ENCODE measurements around the gene WNT5A.

The WNT5A gene

DNA sequence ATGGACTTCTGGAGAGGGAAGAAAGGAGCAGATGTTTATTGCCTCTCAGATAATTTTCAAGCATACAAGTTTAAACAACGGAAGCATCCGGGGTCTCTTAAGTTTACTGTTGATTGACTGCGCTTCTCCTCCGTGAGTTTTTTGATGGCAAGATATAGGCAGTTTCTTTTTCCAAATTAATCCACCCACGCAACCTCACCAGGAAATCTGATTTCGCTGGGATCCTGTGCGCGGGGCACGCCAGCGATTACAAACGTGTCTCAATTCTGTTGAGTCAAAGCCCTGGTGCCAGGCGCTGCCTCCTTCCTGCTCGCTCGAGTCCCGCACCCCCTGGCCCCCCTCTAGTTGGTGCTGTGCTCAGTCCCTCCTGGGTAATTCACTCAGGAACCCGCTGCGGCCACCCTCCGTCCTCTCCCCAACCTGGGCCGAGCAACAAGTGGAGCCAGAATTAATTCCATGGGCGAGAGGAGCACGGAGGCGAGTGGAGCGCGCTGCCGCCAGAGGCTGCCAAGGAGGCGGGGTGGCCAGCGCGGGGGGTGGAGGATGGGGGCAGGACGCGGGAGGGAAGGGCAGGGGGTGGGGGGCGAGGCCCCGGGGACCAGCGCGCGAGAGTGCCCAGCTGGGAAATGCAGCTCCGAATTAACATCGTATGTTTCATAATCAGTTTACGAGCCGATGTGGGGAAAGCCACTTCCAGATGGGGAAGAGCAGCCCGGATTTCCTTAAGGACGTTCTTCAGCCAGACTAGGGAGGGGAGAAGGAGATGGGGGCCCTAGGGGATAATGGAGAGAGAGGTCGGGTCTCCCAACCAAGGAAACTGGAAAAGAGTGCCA lies 6.0 kb downstream of the WNT5A start:
- Histone ChIP-seq H3K27ac (ENCODE audit: extremely low read depth, low read depth, low read length) (peak overlapping the region; percentile 31; the same call in 1 of the 2 replicates), H3K4me3 (ENCODE audit: low read depth, low read length) (peak overlapping the region; percentile 37), H3K9me3 (ENCODE audit: control insufficient read depth, insufficient read depth, low read depth, low read length) (no peaks in the 10 kb centered on the region), H3K36me3 (ENCODE audit: control insufficient read depth in 2 of 2, insufficient read depth in 1 of 2, low read length in 2 of 2) (peaks cover 4 to 45% of the 10 kb centered on the region in 2 experiments; a peak in 2 of 3 replicates), H3K4me1 (ENCODE audit: control insufficient read depth, insufficient read depth, low read length) (no peaks in the 10 kb centered on the region)
- TF ChIP-seq SCRT2 (tag by site-specific recombination; IDR thresholded peaks at IDR 0.05) = 0 out of 2 replicates have a peak, but pooled peaks have one; percentile 10
- no peak for TF ChIP-seq ZNF114 (tag by site-specific recombination; IDR thresholded peaks at IDR 0.05)
- ChIA-PET CTCF (interaction anchor here (0.6 kb wide), 2 partner anchors 267 to 276 kb away, joined by 3 read pairs; no protein-coding TSS in a partner anchor), POLR2A (no interaction called here)

DNA sequence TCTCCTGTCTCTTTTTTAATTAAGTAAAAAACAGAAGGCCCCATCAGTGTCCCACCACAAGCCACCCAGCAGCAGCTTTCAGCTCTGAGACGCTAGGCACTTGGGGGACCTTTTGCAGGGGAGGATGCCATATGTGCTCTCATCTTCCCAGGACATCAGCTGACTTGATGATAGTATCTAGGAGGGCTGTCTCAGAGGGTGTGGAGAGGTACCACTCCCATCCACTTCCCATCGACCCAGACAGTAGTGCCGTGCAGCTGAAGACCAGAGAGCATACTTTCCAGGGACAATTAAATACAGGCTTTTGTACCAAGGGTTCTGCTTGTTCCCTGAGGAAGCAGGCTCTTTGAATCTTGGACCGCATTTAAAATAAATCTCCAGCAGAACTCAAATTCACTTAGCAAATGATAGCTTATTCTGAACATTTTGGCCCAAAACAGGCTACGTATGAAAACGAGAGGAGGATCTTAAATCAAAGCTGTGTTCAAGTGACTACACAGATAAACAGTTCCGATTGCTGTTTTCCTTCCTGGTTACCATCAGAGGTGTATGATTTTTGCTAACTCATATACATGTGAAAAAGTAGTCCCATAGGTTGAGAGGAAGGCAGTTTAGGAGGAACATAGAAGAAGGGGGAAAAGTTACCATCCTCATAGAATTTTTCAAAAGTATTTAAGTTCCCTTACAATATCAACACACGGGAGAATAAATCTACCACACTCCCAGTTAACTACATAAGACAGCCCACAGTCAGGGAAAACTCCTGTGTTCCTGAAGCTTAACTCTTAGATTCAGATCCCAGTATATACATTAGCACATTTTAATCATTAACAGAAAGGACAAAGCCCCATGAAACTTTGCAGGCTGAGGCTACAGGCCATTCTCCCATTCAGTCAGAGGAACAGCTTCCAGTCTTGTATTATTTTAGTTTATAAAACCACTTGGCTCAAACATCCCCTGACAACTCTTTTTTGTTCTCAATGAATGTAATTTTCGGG lies 9.5 kb downstream of the WNT5A start:
- POLR2A ChIA-PET = no interaction called here
- H3K9me3 ChIP-seq (ENCODE audit: control insufficient read depth, insufficient read depth, low read depth, low read length) = no peaks in the 10 kb centered on the region
- CTCF ChIA-PET = interaction anchor here (0.6 kb wide), 2 partner anchors 28 to 230 kb away, joined by 3 read pairs; no protein-coding TSS in a partner anchor
- no peaks in the 10 kb centered on the region for H3K4me1 ChIP-seq (ENCODE audit: control insufficient read depth, insufficient read depth, low read length)
- no peak overlapping the region for H3K27ac ChIP-seq (ENCODE audit: extremely low read depth, low read depth, low read length)
- H3K36me3 ChIP-seq (ENCODE audit: control insufficient read depth in 2 of 2, insufficient read depth in 1 of 2, low read length in 2 of 2) = peaks cover 4 to 60% of the 10 kb centered on the region in 2 experiments; a peak in 2 of 3 replicates
- no peak overlapping the region for H3K4me3 ChIP-seq (ENCODE audit: low read depth, low read length)
- TF ChIP-seq, protein P1, sequence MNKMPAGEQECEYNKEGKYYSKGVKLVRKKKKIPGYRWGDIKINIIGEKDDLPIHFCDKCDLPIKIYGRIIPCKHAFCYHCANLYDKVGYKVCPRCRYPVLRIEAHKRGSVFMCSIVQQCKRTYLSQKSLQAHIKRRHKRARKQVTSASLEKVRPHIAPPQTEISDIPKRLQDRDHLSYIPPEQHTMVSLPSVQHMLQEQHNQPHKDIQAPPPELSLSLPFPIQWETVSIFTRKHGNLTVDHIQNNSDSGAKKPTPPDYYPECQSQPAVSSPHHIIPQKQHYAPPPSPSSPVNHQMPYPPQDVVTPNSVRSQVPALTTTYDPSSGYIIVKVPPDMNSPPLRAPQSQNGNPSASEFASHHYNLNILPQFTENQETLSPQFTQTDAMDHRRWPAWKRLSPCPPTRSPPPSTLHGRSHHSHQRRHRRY (tag by site-specific recombination; IDR thresholded peaks at IDR 0.05) = no peak
- TF ChIP-seq, protein P2, sequence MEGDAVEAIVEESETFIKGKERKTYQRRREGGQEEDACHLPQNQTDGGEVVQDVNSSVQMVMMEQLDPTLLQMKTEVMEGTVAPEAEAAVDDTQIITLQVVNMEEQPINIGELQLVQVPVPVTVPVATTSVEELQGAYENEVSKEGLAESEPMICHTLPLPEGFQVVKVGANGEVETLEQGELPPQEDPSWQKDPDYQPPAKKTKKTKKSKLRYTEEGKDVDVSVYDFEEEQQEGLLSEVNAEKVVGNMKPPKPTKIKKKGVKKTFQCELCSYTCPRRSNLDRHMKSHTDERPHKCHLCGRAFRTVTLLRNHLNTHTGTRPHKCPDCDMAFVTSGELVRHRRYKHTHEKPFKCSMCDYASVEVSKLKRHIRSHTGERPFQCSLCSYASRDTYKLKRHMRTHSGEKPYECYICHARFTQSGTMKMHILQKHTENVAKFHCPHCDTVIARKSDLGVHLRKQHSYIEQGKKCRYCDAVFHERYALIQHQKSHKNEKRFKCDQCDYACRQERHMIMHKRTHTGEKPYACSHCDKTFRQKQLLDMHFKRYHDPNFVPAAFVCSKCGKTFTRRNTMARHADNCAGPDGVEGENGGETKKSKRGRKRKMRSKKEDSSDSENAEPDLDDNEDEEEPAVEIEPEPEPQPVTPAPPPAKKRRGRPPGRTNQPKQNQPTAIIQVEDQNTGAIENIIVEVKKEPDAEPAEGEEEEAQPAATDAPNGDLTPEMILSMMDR (tag by site-specific recombination; IDR thresholded peaks at IDR 0.05) = no peak
- TF ChIP-seq ZFHX2 (tag by site-specific recombination; conservative IDR thresholded peaks at IDR 0.05) (no peak), ZEB2 (tag by site-specific recombination; IDR thresholded peaks at IDR 0.05) (no peak), ZNF202 (tag by site-specific recombination; IDR thresholded peaks at IDR 0.05; ENCODE audit: borderline replicate concordance) (no peak), ZNF529 (tag by site-specific recombination; IDR thresholded peaks at IDR 0.05; ENCODE audit: insufficient replicate concordance) (no peak), GLI4 (tag by site-specific recombination; IDR thresholded peaks at IDR 0.05) (no peak), ZNF394 (tag by site-specific recombination; IDR thresholded peaks at IDR 0.05; ENCODE audit: borderline replicate concordance) (no peak), ZNF311 (tag by site-specific recombination; IDR thresholded peaks at IDR 0.05; ENCODE audit: borderline replicate concordance) (no peak), ZNF24 (tag by site-specific recombination; IDR thresholded peaks at IDR 0.05) (no peak), TRIM28 (IDR thresholded peaks at IDR 0.05; ENCODE audit: borderline replicate concordance, low read length) (no peak), ZNF776 (tag by site-specific recombination; IDR thresholded peaks at IDR 0.05; ENCODE audit: borderline replicate concordance) (no peak), ZNF146 (tag by site-specific recombination; IDR thresholded peaks at IDR 0.05) (no peak), ZNF561 (tag by site-specific recombination; IDR thresholded peaks at IDR 0.05; ENCODE audit: borderline replicate concordance) (no peak)
- TF ChIP-seq, protein P3, sequence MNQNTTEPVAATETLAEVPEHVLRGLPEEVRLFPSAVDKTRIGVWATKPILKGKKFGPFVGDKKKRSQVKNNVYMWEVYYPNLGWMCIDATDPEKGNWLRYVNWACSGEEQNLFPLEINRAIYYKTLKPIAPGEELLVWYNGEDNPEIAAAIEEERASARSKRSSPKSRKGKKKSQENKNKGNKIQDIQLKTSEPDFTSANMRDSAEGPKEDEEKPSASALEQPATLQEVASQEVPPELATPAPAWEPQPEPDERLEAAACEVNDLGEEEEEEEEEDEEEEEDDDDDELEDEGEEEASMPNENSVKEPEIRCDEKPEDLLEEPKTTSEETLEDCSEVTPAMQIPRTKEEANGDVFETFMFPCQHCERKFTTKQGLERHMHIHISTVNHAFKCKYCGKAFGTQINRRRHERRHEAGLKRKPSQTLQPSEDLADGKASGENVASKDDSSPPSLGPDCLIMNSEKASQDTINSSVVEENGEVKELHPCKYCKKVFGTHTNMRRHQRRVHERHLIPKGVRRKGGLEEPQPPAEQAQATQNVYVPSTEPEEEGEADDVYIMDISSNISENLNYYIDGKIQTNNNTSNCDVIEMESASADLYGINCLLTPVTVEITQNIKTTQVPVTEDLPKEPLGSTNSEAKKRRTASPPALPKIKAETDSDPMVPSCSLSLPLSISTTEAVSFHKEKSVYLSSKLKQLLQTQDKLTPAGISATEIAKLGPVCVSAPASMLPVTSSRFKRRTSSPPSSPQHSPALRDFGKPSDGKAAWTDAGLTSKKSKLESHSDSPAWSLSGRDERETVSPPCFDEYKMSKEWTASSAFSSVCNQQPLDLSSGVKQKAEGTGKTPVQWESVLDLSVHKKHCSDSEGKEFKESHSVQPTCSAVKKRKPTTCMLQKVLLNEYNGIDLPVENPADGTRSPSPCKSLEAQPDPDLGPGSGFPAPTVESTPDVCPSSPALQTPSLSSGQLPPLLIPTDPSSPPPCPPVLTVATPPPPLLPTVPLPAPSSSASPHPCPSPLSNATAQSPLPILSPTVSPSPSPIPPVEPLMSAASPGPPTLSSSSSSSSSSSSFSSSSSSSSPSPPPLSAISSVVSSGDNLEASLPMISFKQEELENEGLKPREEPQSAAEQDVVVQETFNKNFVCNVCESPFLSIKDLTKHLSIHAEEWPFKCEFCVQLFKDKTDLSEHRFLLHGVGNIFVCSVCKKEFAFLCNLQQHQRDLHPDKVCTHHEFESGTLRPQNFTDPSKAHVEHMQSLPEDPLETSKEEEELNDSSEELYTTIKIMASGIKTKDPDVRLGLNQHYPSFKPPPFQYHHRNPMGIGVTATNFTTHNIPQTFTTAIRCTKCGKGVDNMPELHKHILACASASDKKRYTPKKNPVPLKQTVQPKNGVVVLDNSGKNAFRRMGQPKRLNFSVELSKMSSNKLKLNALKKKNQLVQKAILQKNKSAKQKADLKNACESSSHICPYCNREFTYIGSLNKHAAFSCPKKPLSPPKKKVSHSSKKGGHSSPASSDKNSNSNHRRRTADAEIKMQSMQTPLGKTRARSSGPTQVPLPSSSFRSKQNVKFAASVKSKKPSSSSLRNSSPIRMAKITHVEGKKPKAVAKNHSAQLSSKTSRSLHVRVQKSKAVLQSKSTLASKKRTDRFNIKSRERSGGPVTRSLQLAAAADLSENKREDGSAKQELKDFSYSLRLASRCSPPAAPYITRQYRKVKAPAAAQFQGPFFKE (tag by site-specific recombination; IDR thresholded peaks at IDR 0.05; ENCODE audit: borderline replicate concordance) = no peak
- TF ChIP-seq, protein P4, sequence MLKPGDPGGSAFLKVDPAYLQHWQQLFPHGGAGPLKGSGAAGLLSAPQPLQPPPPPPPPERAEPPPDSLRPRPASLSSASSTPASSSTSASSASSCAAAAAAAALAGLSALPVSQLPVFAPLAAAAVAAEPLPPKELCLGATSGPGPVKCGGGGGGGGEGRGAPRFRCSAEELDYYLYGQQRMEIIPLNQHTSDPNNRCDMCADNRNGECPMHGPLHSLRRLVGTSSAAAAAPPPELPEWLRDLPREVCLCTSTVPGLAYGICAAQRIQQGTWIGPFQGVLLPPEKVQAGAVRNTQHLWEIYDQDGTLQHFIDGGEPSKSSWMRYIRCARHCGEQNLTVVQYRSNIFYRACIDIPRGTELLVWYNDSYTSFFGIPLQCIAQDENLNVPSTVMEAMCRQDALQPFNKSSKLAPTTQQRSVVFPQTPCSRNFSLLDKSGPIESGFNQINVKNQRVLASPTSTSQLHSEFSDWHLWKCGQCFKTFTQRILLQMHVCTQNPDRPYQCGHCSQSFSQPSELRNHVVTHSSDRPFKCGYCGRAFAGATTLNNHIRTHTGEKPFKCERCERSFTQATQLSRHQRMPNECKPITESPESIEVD (tag by site-specific recombination; IDR thresholded peaks at IDR 0.05) = no peak

All from HEK293 (cell line).